Adipose tissue (tissue), 3 donors: ENCODE results near the gene TMEM186. TPM values are rescaled to one million over a fixed set of nuclear protein-coding genes. Genes with fewer than 3 reads are reported as not detected.
"Not testable (repeated sequence)": the region's sequence is repeated elsewhere in the genome, so short reads cannot be mapped to it uniquely, and the experiment has no call there.

Source experiments
- H3K27ac ChIP-seq: one replicate; pipeline ENCODE4 v1.5.1; 2013; ENCODE audit warnings: low read depth, low read length
- WGBS, 3 donors: extraction: QIAGEN DNeasy Blood & Tissue Kit; methylation state at CpG; one replicate each; pipeline ENCODE4 v1.1.7; 2013; 5-methylcytosine and 5-hydroxymethylcytosine counted together
- polyA plus RNA-seq, 3 donors: library from polyadenylated mRNA; stranded (reverse); fragments of 200-250 nt; gene quantifications; one replicate each; pipeline ENCODE4 v1.2.3, GENCODE V29; 2013
- donor health status: healthy with polysubstance abuse.
- donor health status: Bipolar disorder and iron deficiency.
- donor health status: healthy.

TMEM186 gene, protein sequence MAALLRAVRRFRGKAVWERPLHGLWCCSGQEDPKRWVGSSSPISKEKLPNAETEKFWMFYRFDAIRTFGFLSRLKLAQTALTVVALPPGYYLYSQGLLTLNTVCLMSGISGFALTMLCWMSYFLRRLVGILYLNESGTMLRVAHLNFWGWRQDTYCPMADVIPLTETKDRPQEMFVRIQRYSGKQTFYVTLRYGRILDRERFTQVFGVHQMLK
- 1 to 10 TPM; 6.3 to 7.6 (median 6.4) TPM for polyA plus RNA-seq

DNA sequence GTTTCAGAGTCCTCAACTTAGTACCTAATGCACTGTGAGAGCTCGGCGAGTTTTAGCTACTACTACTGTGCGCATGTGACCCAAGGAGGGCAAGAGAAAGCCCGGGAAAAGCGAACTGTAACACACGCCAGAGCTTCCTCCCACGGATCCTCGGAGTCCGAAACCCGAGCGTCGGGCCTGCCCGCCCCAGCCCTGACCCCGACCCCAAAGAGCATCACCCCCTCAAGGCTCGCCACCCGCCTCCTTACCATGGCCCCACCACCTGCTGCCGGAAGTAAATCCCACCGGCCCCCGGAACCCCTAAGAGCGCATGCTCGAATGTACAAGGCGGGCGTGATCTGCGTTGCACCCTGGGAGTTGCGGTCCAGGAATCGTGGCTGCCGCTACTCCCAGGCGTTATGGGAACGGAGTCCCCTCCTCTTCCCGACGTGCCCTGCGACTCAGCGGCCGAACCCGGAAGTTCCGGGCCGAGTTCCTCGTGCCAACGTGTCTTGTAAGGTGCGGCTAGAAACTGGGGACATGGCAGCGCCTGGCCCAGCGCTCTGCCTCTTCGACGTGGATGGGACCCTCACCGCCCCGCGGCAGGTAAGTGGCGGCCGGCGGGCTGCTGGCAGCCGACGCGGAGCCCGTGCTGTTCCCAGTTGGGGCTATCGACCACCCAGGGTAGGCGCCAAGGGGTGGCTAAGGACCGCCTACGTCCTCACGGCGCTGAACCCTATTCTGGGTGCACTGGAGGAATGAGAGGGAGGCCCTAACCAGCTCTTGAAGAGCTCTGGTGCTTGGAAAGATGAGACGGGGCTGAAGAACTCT lies at the start of gene TMEM186, which contains the start of gene PMM2:
Gene TMEM186, minus strand, starts transcription at position 276 of the 810 bp plus-strand sequence. Its CDS starts 25 bp downstream, at position 251.
Gene PMM2, plus strand, starts transcription at position 476 of the 810 bp plus-strand sequence. Its CDS starts 44 bp downstream, at position 520.
- 0 to 1% (median 0%) methylated on average over 61 of the region's 61 CpGs for WGBS, 3 donors
- no peak within 1 kb of the TSS for H3K27ac ChIP-seq

DNA sequence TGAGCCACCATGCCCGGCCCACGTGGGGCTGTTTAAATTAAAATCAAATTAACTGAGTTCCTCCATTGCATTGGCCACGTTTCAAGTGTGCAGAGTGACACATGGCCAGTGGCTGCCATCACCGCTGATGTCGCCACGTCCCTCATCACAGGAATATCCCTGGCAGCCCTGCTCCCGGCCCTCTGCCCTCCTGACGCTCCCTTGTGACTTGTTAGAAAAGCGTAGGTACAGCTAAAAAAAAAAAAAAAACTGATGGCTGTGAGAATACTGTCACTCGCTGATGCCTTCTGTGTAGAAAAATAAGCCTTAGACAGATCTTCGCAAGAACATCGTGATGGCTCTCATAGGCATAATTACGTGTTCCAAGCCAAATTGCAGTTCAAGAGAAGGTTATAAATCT lies 49.7 kb upstream of the TMEM186 start:
- no peak overlapping the region for H3K27ac ChIP-seq
- WGBS, 3 donors: 73 to 85% (median 82%) methylated on average over 13 of the region's 13 CpGs

DNA sequence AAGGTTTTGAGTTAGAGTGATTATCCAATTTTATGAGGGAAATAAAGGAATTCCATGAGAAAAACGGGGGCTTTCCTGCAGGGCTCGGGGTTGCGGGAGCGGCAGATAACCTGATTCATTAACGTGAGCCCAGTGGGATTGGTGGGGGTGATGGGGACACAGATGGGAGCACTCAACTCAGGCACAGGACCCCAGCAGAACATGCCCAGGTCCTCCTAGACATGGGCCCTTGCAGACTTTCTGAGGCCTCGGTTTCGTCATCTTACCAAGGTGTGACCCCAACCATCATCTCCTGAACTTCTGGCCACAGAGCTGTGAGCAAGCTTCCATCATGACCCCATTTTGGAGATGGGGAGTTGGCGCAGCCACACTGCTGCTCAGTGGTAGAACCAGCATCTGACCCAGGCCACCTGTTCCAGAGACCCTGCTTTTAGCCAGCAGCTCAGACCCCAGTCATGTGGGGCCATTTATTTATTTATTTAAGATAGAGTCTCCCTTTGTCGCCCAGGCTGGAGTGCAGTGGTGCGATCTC lies 49.0 kb upstream of the TMEM186 start:
- no peak overlapping the region for H3K27ac ChIP-seq
- WGBS, 3 donors: 89 to 97% (median 93%) methylated on average over 10 of the region's 10 CpGs

DNA sequence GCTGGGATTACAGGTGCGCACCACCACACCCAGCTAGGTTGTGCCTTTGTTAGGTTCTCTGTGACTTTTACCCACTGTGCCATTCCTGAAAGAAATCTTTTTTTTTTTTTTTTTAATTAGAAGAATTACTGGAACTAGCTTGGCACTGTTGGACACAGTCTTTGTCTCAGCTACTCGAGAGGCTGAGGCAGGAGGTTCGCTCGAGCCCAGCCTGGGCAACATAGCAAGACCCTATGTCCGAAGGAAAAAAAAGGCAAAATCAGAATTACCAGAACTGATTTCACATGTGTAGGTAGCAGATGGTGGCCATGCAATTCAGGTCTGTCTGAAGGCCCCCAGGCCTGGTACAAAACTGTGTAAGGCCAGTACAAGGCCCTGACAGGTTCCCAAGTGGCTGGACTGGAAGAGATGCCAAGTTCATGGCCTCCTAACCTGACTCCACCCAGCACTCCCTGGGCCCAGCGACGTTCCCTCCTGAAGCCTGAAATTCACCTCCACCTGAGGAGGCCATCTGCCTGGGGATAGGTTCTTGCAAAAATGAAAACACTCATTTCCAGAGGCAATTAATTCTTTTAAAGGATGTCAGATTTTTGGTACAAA lies 48.4 kb upstream of the TMEM186 start:
- 84 to 90% (median 85%) methylated on average over 7 of the region's 7 CpGs for WGBS, 3 donors
- no peak overlapping the region for H3K27ac ChIP-seq

DNA sequence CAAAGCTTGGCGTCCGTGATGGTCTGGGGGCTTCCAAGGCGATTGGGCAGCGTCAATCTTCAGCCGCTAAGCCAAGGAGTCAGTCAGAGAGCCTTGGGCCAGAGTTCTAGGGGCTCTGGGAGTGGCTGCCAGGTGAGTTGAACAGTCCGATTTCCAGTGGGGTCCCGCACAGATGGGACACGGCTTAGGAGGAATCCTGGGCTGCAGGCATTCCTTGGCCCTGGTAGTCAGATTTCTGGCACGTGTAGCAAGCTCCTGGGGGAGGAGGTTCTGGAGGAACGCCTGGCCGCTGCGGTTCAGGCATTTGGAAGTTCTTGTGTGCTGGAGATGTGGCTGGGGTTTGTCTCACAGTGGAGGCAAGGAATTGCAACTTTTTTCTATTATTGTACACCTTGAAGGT lies 45.9 kb upstream of the TMEM186 start:
- WGBS, 3 donors: 58 to 69% (median 59%) methylated on average over 11 to 12 of the region's 12 CpGs

DNA sequence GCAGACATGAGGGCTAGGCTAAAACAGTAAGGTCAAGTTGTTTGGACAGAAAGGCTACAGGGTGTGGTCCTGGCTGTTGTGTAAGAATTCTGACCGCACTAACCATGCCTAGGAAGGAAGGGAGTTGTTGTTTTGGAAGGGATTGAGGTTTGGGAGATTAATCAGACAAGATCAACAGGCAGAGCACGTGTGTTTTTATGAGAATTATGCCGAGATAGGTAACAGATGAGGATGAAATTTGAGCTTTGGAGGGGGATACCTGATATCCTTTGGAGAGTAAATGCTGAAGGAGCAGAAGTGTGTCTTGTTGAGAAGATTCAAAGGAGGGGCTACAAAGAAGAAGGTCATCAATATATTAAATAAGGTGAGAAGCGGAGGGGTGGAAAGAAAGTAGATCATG lies 44.6 kb upstream of the TMEM186 start:
- 34 to 42% (median 39%) methylated on average over 4 of the region's 4 CpGs for WGBS, 3 donors
- not testable (repeated sequence) for H3K27ac ChIP-seq

More for the DNA sequence above, 45.9 kb upstream of the TMEM186 start:
- not testable (repeated sequence) for H3K27ac ChIP-seq

DNA sequence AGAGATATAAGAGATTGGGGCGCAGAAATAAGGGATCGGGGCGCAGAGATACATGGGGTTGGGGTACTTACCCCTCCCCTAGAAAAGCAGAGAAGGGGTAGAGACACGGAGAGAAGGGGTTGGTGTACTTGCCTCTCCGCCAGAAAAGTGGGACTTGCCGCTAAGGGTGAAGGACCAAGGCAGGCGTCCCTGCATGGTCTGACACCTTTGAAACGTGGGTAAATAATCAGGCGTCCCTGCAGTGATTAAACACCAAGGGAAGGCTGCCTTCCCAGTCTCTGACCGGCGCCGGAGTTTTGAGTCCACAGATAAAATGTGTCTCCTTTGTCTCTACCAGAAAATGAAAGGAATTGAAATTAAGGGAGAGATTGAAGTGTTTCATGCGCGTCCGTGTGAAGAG lies 40.2 kb upstream of the TMEM186 start:
- not testable (repeated sequence) for H3K27ac ChIP-seq
- 59 to 92% (median 87%) methylated on average over 15 of the region's 15 CpGs for WGBS, 3 donors

DNA sequence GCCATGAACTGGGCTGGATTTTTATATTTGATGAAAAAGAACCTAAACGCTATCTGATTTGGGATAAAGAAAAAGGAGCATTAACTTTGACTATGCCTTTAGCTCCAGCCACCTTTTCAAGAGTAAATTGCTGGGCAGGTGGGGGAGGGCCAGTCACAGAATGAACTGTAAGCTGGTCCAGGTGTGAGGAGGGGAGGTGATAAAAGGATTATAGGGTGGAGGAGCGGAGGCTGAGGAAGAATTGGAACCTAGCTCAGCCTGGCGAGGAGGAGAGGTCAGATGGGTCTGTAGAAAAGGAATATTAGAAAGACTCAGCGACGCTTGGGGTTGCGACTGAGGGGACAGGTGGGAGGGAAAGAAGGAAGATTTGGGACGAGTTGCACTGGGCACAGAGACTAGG lies 39.4 kb upstream of the TMEM186 start:
- H3K27ac ChIP-seq: not testable (repeated sequence)
- whole genome bisulfite sequencing, 3 donors: 85 to 94% (median 93%) methylated on average over 7 of the region's 7 CpGs

DNA sequence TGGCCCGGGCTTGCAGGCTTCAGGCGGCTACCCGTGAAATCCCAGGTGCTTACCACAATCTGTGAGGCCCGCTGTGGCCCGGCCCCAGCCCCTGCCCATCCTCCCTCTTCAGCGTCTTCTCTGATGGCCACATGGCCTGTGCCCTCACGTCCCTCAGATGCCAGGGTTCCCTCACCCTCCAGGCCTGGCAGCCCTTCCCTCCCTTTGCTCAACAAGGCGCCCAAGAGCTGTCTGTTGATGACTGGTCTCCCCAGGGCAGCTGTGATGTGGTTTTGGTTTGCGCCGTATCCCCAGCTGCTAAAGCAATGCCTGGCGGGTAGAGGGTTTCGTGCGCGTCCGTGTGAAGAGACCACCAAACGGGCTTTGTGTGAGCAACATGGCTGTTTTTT lies 35.3 kb upstream of the TMEM186 start:
- H3K27ac ChIP-seq: no peak overlapping the region
- WGBS, 3 donors: 79 to 86% (median 80%) methylated on average over 16 of the region's 16 CpGs

DNA sequence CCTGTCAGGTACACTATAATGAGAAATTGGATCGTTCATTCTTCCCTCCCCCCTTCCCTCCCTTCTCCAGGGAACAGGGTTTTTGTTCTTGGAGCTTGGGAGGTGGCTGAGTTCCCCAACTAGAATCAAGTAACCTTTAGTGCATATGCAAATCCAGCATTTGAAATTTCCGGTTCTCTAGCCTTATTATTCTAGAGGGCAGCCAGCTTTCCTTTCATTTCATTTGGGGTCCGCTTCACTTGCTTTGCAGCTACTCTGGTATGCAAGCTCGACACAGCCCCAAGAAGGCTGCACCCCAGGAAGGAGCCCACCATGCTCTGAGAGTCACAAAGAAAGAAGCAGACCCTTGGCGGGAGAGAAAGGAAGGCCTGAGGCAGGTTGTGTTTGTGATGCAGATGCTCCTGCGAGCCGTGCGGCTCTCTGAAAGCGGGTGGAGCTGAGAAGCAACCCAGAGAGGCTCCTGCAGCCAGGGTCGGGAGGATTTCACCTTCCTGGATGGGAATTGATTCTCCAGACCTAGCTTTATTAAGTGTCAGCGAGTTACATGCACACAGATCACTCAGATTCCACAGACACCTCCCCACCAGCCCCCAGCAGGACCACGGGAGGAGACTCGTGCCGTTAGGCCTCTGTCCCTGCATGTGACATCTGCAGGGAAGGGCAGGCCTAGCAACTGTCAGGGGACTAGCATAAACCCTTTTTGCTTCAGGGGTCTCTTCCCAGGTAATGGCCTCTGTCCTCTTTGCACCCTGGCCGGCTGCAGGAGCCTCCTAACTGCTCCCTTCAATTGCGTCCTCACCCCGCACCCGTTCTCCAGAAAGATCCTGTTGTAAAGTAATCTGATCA lies 34.7 kb upstream of the TMEM186 start:
- 85 to 86% (median 85%) methylated on average over 18 of the region's 18 CpGs for WGBS, 3 donors
- no peak overlapping the region for H3K27ac ChIP-seq

DNA sequence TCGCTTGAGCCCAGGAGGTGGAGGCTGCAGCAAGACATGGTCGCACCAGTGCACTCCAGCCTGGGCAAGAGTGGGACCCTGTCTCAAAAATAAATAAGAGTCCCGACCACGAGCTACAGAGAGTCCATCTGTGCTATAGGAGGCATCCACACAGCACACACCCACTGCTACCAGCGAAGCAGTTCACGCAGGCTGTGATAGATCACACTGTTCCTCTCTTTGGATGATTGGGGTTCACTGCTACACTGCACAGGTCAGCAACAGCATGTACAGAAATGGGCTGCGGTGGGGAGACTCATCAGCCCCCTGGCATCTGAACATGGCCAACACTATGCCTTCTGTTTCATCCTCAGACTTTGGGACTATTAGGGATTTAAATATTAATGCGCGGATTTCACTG lies 34.0 kb upstream of the TMEM186 start:
- H3K27ac ChIP-seq: no peak overlapping the region
- 90 to 95% (median 92%) methylated on average over 9 of the region's 9 CpGs for WGBS, 3 donors

DNA sequence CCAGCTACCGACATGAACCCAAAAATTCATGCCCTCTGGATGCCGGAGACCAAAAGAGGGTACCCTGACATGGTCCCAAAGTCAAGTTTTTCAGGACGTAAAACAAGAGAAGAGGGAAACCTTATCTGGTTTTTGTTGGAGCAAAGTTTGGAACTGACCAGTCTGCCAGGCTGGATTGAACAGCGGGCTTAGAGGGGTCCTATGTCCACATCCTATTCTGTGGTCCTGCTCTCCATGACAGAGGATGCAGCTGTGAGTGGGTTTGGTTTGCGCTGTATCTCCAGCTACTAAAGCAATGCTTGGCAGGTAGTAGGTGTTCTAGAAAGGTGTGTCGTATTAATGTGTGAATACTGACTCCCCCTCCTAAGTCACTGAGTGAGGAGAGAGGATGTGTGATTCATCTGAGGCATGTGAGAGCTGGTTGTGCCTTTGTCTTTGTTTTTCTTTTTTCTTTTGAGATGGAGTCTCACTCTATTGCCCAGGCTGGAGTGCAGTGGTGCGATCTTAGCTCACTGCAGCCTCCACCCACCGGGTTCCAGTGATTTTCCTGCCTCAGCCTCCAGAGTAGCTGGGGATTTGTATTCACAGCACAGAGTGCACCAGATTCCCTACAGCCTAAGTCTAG lies 31.2 kb upstream of the TMEM186 start:
- H3K27ac ChIP-seq: no peak overlapping the region
- 96 to 97% (median 97%) methylated on average over 8 of the region's 8 CpGs for WGBS, 3 donors

DNA sequence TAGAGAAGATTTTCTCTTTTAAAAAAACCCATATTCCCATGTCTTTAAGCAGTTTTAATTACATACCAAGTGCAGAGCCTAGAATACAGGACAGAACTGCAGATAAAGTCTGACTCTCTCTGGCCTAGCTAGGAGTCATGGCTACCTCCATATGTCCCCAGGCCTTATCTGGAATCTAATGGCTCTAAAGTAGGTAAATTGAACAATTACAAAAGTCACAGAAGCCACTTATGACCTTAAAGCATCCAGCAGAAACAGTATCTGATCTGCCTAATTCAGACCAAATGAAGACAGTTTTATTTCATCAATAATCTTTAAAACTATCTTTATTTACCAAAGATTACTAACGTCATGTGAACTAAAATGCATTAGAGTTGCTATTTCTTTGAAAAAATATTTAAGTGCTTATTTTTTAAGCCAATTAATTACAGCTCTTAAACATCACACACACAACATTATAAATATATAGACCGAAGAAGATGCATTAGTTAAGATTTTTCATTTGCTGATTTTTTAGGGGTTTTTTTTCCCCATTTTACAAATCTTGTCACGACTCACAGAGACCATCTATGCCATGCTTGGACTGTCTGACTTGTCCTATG lies 28.9 kb upstream of the TMEM186 start:
- no peak overlapping the region for H3K27ac ChIP-seq
- WGBS, 3 donors: 50 to 92% (median 75%) methylated on average over 3 of the region's 3 CpGs

DNA sequence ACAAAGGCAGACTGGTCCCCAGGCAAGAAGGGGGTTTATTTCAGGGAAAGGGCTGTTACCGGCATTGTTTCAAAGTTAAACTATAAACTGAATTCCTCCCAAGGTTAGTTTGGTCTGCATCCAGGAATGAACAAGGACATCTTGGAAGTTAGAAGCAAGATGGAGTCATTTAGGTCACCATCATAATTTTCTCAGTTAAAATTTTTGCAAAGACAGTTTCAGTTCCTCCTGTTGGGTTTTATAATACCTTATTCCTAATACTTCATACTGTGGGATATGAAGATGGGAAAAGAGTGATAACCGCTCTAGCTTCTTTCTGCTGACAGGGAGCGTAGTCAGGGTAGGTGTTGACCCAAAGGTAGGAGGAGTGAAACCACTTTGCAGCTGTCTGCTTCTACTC lies 25.0 kb upstream of the TMEM186 start:
- 76 to 97% (median 93%) methylated on average over 3 of the region's 3 CpGs for WGBS, 3 donors
- no peak overlapping the region for H3K27ac ChIP-seq

DNA sequence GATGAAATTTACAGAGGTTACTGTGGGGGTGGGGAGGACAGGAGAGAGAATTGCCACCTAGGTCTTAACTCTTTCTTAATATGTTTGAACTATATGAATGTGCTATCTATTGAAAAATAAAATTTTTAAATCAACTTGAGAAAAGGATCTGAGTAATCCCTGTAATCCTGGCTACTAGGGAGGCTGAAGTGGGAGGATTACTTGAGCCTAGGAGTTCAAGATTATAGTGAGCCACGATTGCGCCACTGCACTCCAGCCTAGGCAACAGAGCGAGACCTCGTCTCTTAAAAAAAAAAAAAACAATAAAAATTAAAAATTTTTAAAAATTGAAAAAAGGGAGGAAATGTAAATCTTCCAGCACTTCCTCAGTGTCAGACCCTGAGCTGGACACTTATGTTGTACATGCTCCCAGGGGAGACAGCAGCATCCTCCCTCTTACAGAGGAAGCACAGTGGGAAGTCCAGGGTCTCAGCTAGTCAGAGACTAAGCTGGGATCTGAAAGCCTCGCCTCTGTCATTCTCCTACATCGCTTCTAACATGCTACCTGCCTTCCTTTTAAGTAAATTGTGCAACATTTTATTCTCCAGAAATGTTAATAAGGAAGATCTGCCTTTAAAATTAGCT lies 22.1 kb upstream of the TMEM186 start:
- 79 to 86% (median 79%) methylated on average over 6 of the region's 6 CpGs for WGBS, 3 donors
- no peak overlapping the region for H3K27ac ChIP-seq

DNA sequence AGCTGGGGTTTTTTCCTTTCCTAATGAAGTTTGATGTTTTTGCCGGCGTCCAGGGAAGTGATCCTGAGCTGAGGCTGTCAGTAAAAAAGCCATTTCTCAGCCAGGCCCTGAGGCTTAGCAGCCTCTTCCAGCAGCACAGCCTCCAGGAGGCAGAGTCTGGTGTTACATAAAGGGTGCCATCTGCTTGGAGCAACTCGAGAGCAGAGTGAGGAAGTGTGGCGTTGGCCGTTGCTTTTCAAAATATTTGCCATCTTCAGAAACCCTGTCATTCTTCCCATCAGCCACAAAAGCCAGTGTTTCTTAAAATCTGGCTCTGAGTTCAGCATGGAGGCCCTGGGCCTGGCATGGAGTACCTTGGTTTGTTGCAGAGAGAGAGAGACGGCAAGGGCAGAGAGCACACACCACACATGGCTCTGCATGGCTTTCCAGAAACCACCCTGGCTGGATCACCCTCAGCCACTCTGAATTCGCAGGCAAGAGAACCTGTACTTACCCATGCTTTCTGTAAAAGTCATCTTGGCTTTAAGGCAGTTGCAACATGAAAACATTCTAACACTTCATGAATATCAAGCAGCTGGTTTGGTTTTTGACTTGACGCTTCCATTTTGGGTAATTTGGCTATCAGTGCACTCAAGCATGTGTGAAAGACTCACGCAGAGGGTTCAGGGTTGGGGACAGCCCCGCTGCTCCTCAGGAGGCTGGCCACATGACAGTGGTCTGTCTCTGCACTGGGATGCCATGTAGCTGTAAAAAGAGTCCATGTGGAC lies 21.2 kb upstream of the TMEM186 start:
- WGBS, 3 donors: 81 to 91% (median 83%) methylated on average over 10 of the region's 10 CpGs
- H3K27ac ChIP-seq: no peak overlapping the region
